ENCODE measurements around the gene SLC9A7.
"Not testable (repeated sequence)": the region's sequence is repeated elsewhere in the genome, so short reads cannot be mapped to it uniquely, and the experiment has no call there.

Gene SLC9A7

DNA sequence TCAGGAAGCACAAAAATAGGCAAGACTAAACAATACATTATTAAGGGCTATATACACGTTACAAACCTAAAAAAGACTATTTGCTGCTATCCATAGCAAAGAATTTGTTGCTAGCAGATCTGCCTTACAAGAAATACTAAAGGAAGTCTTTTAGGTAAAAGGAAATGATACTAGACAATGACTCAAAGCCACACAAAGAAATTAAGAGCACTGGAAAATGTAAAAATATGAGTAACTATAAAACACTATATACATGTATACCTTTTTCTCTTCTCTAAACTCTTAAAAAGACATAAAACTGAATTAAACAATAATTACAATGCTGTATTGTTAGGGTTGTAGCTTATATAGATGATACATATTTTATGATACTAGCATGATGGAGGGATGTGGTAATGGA, 25.7 kb downstream of the SLC9A7 start:
- CTCF ChIA-PET = no interaction called here

DNA sequence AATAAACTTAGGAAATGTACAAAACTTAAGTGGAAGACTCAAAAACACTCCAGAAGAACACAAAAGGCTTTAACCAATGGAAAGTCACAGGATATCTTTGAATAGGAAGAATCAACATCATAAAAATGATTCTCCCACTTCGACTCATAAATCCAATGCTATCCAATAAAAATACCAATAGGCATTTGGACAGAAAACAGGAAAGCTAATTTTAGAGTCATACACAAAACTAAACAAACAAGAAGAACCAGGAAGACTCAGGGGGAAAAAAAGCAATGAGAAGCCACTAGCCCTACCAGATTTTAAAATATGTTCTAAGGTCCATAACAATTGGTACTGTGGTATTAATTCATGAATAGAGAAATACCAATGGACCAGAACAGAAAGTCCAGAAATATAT, 28.2 kb downstream of the SLC9A7 start:
- H3K4me3 ChIP-seq (ENCODE audit: low read depth, low read length) = no peak overlapping the region
- DNase-seq (ENCODE audit: low read depth, low spot score) = no peak
- ChIA-PET CTCF (no interaction called here), POLR2A (no interaction called here)
- TF ChIP-seq, protein P1, sequence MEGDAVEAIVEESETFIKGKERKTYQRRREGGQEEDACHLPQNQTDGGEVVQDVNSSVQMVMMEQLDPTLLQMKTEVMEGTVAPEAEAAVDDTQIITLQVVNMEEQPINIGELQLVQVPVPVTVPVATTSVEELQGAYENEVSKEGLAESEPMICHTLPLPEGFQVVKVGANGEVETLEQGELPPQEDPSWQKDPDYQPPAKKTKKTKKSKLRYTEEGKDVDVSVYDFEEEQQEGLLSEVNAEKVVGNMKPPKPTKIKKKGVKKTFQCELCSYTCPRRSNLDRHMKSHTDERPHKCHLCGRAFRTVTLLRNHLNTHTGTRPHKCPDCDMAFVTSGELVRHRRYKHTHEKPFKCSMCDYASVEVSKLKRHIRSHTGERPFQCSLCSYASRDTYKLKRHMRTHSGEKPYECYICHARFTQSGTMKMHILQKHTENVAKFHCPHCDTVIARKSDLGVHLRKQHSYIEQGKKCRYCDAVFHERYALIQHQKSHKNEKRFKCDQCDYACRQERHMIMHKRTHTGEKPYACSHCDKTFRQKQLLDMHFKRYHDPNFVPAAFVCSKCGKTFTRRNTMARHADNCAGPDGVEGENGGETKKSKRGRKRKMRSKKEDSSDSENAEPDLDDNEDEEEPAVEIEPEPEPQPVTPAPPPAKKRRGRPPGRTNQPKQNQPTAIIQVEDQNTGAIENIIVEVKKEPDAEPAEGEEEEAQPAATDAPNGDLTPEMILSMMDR (IDR thresholded peaks at IDR 0.05; ENCODE audit: insufficient read depth, low read length, missing control alignments) = no peak

More for the DNA sequence above, 25.7 kb downstream of the SLC9A7 start:
- TF ChIP-seq, protein P1 (IDR thresholded peaks at IDR 0.05; ENCODE audit: insufficient read depth, low read length, missing control alignments) = no peak
- POLR2A ChIA-PET = no interaction called here
- DNase-seq (ENCODE audit: low read depth, low spot score) = no peak
- no peak overlapping the region for H3K4me3 ChIP-seq (ENCODE audit: low read depth, low read length)

DNA sequence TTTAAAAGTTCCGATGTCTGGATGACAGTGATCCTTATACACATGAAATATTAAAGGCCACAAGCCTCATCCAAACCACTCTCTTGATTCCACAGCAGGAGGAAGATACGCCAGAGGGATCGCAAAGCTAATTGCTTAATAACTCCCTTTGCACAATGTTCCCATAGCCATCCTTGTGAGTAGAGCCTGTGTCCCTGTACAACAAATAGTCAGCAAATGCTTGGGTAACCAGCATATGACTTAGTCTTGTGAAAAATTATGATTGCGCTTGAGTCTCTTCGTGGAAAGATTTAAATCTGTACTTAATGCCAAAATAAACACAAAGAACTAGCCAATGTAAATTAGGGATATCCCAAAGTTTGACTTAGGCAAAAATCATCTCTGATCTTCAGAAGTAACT, 31.5 kb downstream of the SLC9A7 start:
- CTCF ChIA-PET = no interaction called here
- H3K4me3 ChIP-seq (ENCODE audit: low read depth, low read length) = no peak overlapping the region
- POLR2A ChIA-PET = no interaction called here
- TF ChIP-seq, protein P1 (IDR thresholded peaks at IDR 0.05; ENCODE audit: insufficient read depth, low read length, missing control alignments) = no peak
- DNase-seq (ENCODE audit: low read depth, low spot score) = no peak

DNA sequence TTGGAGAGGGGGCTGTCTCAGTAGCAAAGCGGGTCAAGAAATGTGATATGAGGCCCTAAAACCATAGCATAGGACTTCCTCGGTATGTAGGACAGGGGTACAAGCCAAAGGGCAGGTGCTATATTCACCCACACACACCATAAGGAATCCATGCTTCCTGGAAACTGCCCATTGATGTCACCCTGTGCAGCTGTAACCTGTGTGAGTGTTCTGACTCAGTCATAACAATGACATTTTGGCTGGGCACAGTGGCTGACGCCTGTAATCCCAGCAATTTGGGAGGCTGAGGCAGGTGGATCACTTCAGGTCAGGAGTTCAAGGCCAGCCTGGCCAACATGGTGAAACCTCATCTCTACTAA, 35.4 kb downstream of the SLC9A7 start:
- CTCF ChIA-PET = not testable (repeated sequence)

DNA sequence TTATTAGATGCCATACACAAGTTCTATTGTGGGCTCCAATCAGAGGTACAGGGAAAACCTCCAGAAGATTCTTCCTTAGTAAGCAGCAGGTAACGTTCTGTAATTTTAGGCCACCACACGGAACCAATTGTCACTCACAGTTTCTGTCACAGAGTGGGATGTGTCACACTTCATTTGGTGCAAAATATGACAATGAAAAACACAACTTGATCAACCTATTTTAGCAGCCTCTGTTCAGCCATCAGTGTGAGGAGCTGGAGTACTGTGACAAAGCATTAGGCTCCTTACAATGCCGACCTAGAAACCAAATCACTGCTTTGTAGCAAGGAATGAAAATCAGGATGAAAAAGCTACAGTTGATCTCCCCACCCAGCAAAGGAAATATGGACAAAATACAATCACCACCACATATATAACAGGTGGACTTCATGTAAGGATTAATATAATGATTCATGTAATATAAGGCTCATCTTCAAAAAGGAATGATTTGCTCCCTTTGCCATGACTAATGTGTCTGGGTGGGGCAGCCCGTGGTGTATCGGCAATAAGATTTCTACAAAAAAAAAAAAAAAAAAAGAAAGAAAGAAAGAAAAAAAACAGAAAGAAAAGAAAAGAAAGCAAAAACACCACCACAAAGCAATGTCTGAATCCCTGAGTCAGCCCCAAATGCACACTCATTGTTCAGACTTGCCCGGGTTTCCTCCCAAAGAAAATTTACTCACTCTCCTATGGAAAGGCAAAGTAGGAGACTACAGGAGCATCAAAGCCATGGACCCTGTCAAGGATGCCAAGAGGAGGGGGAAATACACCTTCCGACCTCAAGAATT, 36.0 kb downstream of the SLC9A7 start:
- ChIA-PET CTCF (interaction anchor here (1.2 kb wide), 1 partner anchor 37 kb away, joined by 3 read pairs; no protein-coding TSS in a partner anchor), POLR2A (no interaction called here)
- no peak for DNase-seq (ENCODE audit: low read depth, low spot score)
- no peak overlapping the region for H3K4me3 ChIP-seq (ENCODE audit: low read depth, low read length)
- TF ChIP-seq, protein P1 (IDR thresholded peaks at IDR 0.05; ENCODE audit: insufficient read depth, low read length, missing control alignments) = no peak

More for the DNA sequence above, 35.4 kb downstream of the SLC9A7 start:
- H3K4me3 ChIP-seq (ENCODE audit: low read depth, low read length); POLR2A ChIA-PET; DNase-seq (ENCODE audit: low read depth, low spot score): not testable (repeated sequence)

DNA sequence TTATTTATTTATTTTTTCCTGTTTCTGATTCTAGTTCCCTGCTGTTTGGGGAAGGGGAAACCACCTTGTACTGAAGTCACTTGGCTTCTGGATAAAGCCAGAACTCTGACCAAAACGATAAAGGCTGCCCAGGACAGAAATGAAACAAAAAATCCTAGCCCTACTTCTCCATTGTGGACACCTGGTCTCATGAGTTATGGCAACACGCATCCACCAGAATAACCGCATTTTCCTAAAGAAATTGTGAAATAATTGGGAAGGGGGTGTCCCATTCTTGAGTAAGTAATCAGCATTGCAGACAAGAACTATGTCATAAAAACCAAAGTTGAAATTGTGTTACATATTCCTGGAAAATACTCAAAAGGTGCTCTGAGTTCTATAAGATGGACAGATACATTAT, 42.1 kb downstream of the SLC9A7 start:
- ChIA-PET POLR2A (no interaction called here), CTCF (no interaction called here)
- H3K4me3 ChIP-seq (ENCODE audit: low read depth, low read length) = no peak overlapping the region
- DNase-seq (ENCODE audit: low read depth, low spot score) = no peak
- TF ChIP-seq, protein P1 (IDR thresholded peaks at IDR 0.05; ENCODE audit: insufficient read depth, low read length, missing control alignments) = no peak

DNA sequence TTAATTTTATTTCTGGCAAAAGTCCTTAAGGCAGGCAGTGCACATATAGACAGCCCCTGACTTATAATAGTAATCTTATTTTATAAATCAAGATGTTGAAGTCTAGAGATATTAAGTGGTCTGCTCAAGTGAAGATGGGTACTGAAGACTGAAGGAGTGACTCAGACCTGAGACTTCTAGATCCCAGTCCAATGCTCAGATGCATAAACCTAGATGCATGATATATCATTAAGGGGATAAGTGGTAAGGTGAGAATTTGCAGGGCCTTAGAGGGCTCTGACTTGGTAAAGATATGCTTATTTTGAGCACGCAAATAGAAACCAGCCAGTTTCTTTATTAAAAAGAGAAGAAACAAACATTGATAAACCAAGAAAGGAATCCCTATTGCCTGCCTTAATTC, 42.9 kb downstream of the SLC9A7 start:
- CTCF ChIA-PET = no interaction called here
- no peak overlapping the region for H3K4me3 ChIP-seq (ENCODE audit: low read depth, low read length)

More for the DNA sequence above, 42.9 kb downstream of the SLC9A7 start:
- TF ChIP-seq, protein P1 (IDR thresholded peaks at IDR 0.05; ENCODE audit: insufficient read depth, low read length, missing control alignments) = no peak
- POLR2A ChIA-PET = no interaction called here
- DNase-seq (ENCODE audit: low read depth, low spot score) = no peak

Measured in AG04449 (cell line).